ENCODE measurements around the gene PLEKHH1.

The PLEKHH1 gene

GRCh38 chr14:67519406-67519805 lies 13.7 kb upstream of the PLEKHH1 start (continued):
- TF ChIP-seq ZNF513 (tag by site-specific recombination; IDR thresholded peaks at IDR 0.05) (no peak), GFI1B (tag by site-specific recombination; IDR thresholded peaks at IDR 0.05) (no peak), MZF1 (tag by site-specific recombination; IDR thresholded peaks at IDR 0.05; ENCODE audit: borderline replicate concordance) (no peak)

- H3K4me1 ChIP-seq (ENCODE audit: control insufficient read depth, insufficient read depth, low read length): peaks cover 6% of the 10 kb centered on the region
- no peaks in the 10 kb centered on the region for H3K36me3 ChIP-seq (ENCODE audit: control insufficient read depth in 2 of 2, insufficient read depth in 1 of 2, low read length in 2 of 2)
- ChIA-PET POLR2A (no interaction called here), CTCF (interaction anchor here (0.7 to 0.9 kb wide), 2 partner anchors 12 to 51 kb away, joined by 3 to 4 read pairs; no protein-coding TSS in a partner anchor)
- H3K9me3 ChIP-seq (ENCODE audit: control insufficient read depth, insufficient read depth, low read depth, low read length): no peaks in the 10 kb centered on the region
- H3K4me3 ChIP-seq (ENCODE audit: low read depth, low read length): no peak overlapping the region
- TF ChIP-seq PRDM6 (tag by site-specific recombination; IDR thresholded peaks at IDR 0.05) (no peak), ZNF449 (tag by site-specific recombination; IDR thresholded peaks at IDR 0.05) (no peak), ZNF223 (tag by site-specific recombination; IDR thresholded peaks at IDR 0.05) (no peak), IKZF3 (tag by site-specific recombination; IDR thresholded peaks at IDR 0.05) (no peak), ZIC2 (tag by site-specific recombination; IDR thresholded peaks at IDR 0.05) (no peak), ZNF701 (tag by site-specific recombination; IDR thresholded peaks at IDR 0.05) (no peak), CTCF (tag by site-specific recombination; IDR thresholded peaks at IDR 0.05) (no peak), ZBTB48 (tag by site-specific recombination; IDR thresholded peaks at IDR 0.05) (no peak), ZNF18 (tag by site-specific recombination; IDR thresholded peaks at IDR 0.05) (no peak), RBAK (tag by site-specific recombination; IDR thresholded peaks at IDR 0.05) (no peak), KLF17 (tag by site-specific recombination; IDR thresholded peaks at IDR 0.05) (no peak), ZNF645 (tag by site-specific recombination; IDR thresholded peaks at IDR 0.05) (no peak), YY1 (tag by site-specific recombination; IDR thresholded peaks at IDR 0.05) (no peak), ZNF391 (tag by site-specific recombination; IDR thresholded peaks at IDR 0.05; ENCODE audit: borderline replicate concordance, low read depth) (no peak)
- no peak overlapping the region for H3K27ac ChIP-seq (ENCODE audit: extremely low read depth, low read depth, low read length)
These were observed 12.6 kb upstream of the PLEKHH1 start for GRCh38 chr14:67520482-67520881.
